Nephron (organoid): ENCODE data around the gene MBOAT1.
"Not testable (repeated sequence)": the region's sequence is repeated elsewhere in the genome, so short reads cannot be mapped to it uniquely, and the experiment has no call there.

Experiments
- H3K27ac Mint-ChIP-seq, 3 experiments: 2 replicates each; pipeline ENCODE4 v1.8.0; 2020; ENCODE audit warnings: mixed read lengths in 3 of 3, mild to moderate bottlenecking in 2 of 3, moderate library complexity in 1 of 3
- H3K27me3 Mint-ChIP-seq: 2 replicates; pipeline ENCODE4 v1.8.0; 2021; ENCODE audit warnings: low read depth, mild to moderate bottlenecking, moderate library complexity, mixed read lengths
- H3K36me3 Mint-ChIP-seq: 2 replicates; pipeline ENCODE4 v1.8.0; 2020; ENCODE audit warnings: low read depth, mixed read lengths
- H3K4me1 Mint-ChIP-seq: 2 replicates; pipeline ENCODE4 v1.8.0; 2020; ENCODE audit warnings: mixed read lengths
- H3K4me3 Mint-ChIP-seq, 3 experiments: 2 replicates each; pipeline ENCODE4 v1.8.0; 2020; ENCODE audit warnings: mild to moderate bottlenecking in 3 of 3, mixed read lengths in 3 of 3, moderate library complexity in 2 of 3
- H3K9me3 Mint-ChIP-seq: 2 replicates; pipeline ENCODE4 v1.8.0; 2020; ENCODE audit warnings: mixed read lengths
- CTCF ChIP-seq, 3 experiments: fragments of 200-600 bp; sonication (generic); IDR thresholded peaks; one replicate each; pipeline ENCODE4 v1.5.0; 2021; ENCODE audit warnings: antibody characterized with exemption in 3 of 3; ENCODE audit not compliant: unreplicated experiment in 3 of 3

Gene MBOAT1

DNA sequence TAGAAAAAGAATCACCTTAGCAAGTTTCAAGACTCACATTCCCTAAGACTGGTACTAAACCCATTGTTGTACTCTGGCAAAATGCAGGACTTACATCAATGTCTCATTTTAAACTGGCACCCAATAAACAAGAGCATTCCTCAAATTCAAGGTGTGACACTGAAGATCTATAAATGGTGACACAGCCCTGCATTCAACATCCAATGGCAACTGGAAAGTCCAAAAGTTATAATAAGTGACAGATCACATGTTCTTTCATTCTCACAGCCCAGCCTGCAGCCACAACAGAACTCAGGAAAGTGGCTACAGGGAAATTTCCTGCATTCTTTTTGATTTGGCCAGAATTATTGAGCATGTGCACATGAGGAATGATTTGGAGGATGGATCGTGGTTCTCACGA, 57.5 kb downstream of the MBOAT1 start:
- Mint-ChIP-seq H3K4me3 (no peak overlapping the region), H3K36me3 (peaks cover 14% of the 10 kb centered on the region), H3K27me3 (no peaks in the 10 kb centered on the region), H3K27ac (no peak overlapping the region), H3K9me3 (no peaks in the 10 kb centered on the region), H3K4me1 (no peaks in the 10 kb centered on the region)
- TF ChIP-seq CTCF (IDR thresholded peaks at IDR 0.05; ENCODE audit: unreplicated experiment in 3 of 3): no peak

DNA sequence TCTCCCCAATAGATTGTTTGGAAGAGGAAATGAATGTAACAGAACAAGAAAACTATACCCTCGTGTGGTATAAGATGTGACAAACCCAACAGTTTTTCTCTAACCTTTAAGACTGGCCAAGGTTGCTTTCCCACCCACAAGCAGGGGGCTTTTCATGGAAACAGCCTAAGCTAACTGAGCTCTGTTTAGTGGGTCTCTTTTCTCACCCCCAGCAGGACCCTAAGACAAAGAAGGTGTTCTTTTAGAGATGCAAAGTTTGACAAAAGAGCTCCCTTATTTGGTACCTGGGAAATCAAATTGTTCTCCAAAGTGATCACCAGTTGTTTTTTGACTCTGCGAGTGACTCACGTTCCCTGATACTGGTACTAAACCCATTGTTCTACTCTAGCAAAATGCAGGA, 59.1 kb downstream of the MBOAT1 start:
- Mint-ChIP-seq H3K9me3 (no peaks in the 10 kb centered on the region), H3K4me3 (no peak overlapping the region), H3K4me1 (no peaks in the 10 kb centered on the region), H3K27ac (no peak overlapping the region), H3K27me3 (no peaks in the 10 kb centered on the region), H3K36me3 (peaks cover 14% of the 10 kb centered on the region)
- no peak for TF ChIP-seq CTCF (IDR thresholded peaks at IDR 0.05; ENCODE audit: unreplicated experiment in 3 of 3)

- TF ChIP-seq CTCF (IDR thresholded peaks at IDR 0.05; ENCODE audit: unreplicated experiment in 3 of 3): no peak
- Mint-ChIP-seq H3K4me1 (no peaks in the 10 kb centered on the region), H3K27ac (no peak overlapping the region), H3K4me3 (no peak overlapping the region), H3K27me3 (no peaks in the 10 kb centered on the region), H3K36me3 (peaks cover 23% of the 10 kb centered on the region), H3K9me3 (no peaks in the 10 kb centered on the region)
Measured at GRCh38 chr6:20148433-20148832, 63.8 kb downstream of the MBOAT1 start.

GRCh38 chr6:20147469-20147868, 64.8 kb downstream of the MBOAT1 start:
- Mint-ChIP-seq H3K27me3 (no peaks in the 10 kb centered on the region), H3K36me3 (peaks cover 23% of the 10 kb centered on the region), H3K9me3 (no peaks in the 10 kb centered on the region), H3K27ac (no peak overlapping the region), H3K4me3 (no peak overlapping the region), H3K4me1 (no peaks in the 10 kb centered on the region)
- TF ChIP-seq CTCF (IDR thresholded peaks at IDR 0.05; ENCODE audit: unreplicated experiment in 3 of 3): no peak

DNA sequence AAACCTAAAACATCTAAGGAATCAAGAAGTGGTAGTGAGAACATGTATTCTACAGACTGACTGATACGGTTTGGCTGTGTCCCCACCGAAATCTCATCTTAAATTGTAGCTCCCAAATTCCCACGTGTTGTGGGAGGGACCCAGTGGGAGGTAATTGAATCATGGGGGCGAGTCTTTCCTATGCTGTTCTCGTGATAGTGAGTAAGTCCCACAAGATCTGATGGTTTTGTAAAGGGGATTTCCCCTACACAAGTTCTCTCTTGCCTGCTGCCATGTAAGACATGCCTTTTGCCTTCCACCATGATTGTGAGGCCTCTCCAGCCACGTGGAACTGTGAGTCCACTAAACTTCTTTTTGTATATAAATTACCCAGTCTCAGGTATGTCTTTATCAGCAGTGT, 65.4 kb downstream of the MBOAT1 start:
- H3K4me1 Mint-ChIP-seq, H3K4me3 Mint-ChIP-seq, H3K27ac Mint-ChIP-seq, H3K9me3 Mint-ChIP-seq, H3K27me3 Mint-ChIP-seq: not testable (repeated sequence)
- H3K36me3 Mint-ChIP-seq: peaks cover 22% of the 10 kb centered on the region

DNA sequence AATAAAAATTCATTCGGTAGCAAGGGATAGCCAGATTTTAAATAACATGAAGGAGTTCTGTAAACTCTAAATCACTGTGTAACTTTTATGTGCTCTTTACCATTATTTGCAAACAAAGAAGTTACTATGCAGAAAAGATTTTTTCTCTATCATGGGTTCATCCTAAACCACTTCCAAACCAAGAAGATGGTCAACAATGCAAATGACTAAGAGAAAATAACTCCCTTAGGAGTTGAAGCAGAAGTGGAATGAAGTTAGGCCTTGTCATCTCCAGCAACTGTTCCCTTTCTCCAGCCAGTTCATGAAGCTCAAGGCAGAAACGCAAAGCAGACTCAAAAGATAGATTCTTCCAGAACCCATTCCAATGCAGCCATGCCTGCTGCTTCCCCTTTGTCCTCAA, 66.0 kb downstream of the MBOAT1 start:
- no peak for TF ChIP-seq CTCF (IDR thresholded peaks at IDR 0.05; ENCODE audit: unreplicated experiment in 3 of 3)
- Mint-ChIP-seq H3K4me1 (no peaks in the 10 kb centered on the region), H3K27me3 (no peaks in the 10 kb centered on the region), H3K27ac (no peak overlapping the region), H3K36me3 (peaks cover 21% of the 10 kb centered on the region), H3K4me3 (no peak overlapping the region), H3K9me3 (no peaks in the 10 kb centered on the region)

DNA sequence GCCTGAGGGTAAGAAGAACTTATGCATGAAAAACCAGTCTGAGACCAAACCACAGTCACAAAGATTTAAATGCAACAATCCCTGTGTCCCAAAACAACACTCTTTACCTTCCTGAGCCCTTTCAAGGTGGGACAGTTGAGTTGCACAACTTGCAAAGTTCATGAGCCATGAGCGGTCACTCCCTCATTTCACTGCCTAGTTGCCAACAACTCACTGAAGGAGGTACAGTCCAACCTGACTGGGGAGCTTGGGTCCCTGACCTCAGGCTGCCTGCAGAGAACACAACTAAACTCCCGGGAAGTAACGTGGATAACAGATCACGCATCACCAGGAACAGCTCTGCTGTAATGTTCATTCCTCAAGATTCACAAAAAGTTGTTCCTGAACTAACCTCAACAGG, 69.4 kb downstream of the MBOAT1 start:
- TF ChIP-seq CTCF (IDR thresholded peaks at IDR 0.05; ENCODE audit: unreplicated experiment in 3 of 3): no peak
- H3K36me3 Mint-ChIP-seq: peaks cover 32% of the 10 kb centered on the region
- no peaks in the 10 kb centered on the region for H3K9me3 Mint-ChIP-seq
- H3K4me3 Mint-ChIP-seq: no peak overlapping the region
- no peaks in the 10 kb centered on the region for H3K4me1 Mint-ChIP-seq
- no peaks in the 10 kb centered on the region for H3K27me3 Mint-ChIP-seq
- no peak overlapping the region for H3K27ac Mint-ChIP-seq
